Brain microvascular endothelial cell (primary cell): ENCODE data around the gene ZC3H10.

Experiments used
- DNase-seq: peaks from one replicate; pipeline ENCODE4 v3.0.0-alpha.2; 2020
- H3K27ac ChIP-seq: fragments of 250-450 bp; sonication (Bioruptor Pico); 2 replicates; pipeline ENCODE4 v1.5.1; 2020; ENCODE audit warnings: mild to moderate bottlenecking, moderate library complexity
- H3K27me3 ChIP-seq: fragments of 250-450 bp; sonication (Bioruptor Pico); replicated peaks from 2 replicates; pipeline ENCODE4 v1.5.1; 2020; ENCODE audit warnings: mild to moderate bottlenecking
- H3K36me3 ChIP-seq: fragments of 250-450 bp; sonication (Bioruptor Pico); replicated peaks from 2 replicates; pipeline ENCODE4 v1.5.1; 2020; ENCODE audit warnings: mild to moderate bottlenecking
- H3K4me3 ChIP-seq: 2 replicates; pipeline ENCODE4 v1.5.1; 2011; ENCODE audit warnings: low read depth, mild to moderate bottlenecking, control low read depth, low read length, moderate library complexity
- CTCF ChIP-seq: IDR thresholded peaks from 2 replicates; pipeline ENCODE4 v1.5.1; 2011; ENCODE audit warnings: low read depth, mild to moderate bottlenecking, moderate library complexity, low read length, control low read depth, inconsistent platforms; ENCODE audit errors: missing control alignments
- in situ Hi-C: cut with HindIII; loops from 2 replicates; pipeline ENCODE4 v1.10.0; 2017; ENCODE audit warnings: low sequenced_read_pairs, low pct_ligation_motif_present

ZC3H10 gene

GRCh38 chr12:56099787-56100186 lies 18.3 kb upstream of the ZC3H10 start:
- in situ Hi-C loops: no loop called here
- Histone ChIP-seq H3K4me3 (no peak overlapping the region), H3K27me3 (peaks cover 11% of the 10 kb centered on the region), H3K27ac (no peak overlapping the region), H3K36me3 (no peaks in the 10 kb centered on the region)
- TF ChIP-seq CTCF: no peak
- DNase-seq: no peak

DNA sequence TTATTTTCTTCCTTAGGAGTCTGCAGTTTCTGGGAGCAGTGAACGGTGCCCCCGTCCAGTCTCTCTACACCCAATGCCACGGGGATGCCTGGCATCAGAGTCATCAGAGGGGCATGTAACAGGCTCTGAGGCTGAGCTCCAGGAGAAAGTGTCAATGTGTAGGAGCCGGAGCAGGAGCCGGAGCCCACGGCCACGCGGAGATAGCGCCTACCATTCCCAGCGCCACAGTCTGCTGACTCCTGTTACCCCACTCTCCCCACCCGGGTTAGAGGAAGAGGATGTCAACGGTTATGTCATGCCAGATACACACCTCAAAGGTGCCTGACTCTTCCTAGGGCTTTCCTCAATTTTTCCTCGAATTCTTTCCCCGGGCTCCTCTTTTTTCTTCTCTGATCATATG lies 17.0 kb upstream of the ZC3H10 start:
- no peak overlapping the region for H3K4me3 ChIP-seq
- no peaks in the 10 kb centered on the region for H3K36me3 ChIP-seq
- H3K27me3 ChIP-seq: peaks cover 7% of the 10 kb centered on the region
- H3K27ac ChIP-seq: no peak overlapping the region
- in situ Hi-C loops: no loop called here
- no peak for TF ChIP-seq CTCF
- DNase-seq: no peak

- DNase-seq: no peak
- Histone ChIP-seq H3K27me3 (no peaks in the 10 kb centered on the region), H3K36me3 (peaks cover 10% of the 10 kb centered on the region), H3K4me3 (no peak overlapping the region), H3K27ac (no peak overlapping the region)
- in situ Hi-C loops: no loop called here
- TF ChIP-seq CTCF: no peak
Observed at GRCh38 chr12:56102683-56103065, 15.4 kb upstream of the ZC3H10 start.

DNA sequence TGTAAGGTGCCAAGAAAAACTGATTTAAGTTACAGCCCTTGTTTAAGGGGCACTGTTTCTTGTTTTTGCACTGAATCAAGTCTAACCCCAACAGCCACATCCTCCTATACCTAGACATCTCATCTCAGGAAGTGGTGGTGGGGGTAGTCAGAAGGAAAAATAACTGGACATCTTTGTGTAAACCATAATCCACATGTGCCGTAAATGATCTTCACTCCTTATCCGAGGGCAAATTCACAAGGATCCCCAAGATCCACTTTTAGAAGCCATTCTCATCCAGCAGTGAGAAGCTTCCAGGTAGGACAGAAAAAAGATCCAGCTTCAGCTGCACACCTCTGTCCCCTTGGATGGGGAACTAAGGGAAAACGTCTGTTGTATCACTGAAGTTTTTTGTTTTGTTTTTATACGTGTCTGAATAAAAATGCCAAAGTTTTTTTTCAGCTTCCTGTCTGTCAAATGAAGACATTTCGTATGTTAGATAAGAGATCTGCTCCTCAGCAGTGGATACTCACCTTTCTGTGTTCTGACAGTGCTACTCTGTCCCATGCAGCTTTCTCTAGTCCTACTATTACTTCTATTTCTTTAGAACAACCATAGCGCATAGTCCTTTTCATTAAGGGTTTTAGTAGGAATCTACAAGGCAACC lies 14.9 kb upstream of the ZC3H10 start:
- H3K36me3 ChIP-seq: peaks cover 15% of the 10 kb centered on the region
- no peak overlapping the region for H3K27ac ChIP-seq
- in situ Hi-C loops: no loop called here
- no peaks in the 10 kb centered on the region for H3K27me3 ChIP-seq
- TF ChIP-seq CTCF: no peak
- no peak for DNase-seq
- no peak overlapping the region for H3K4me3 ChIP-seq

DNA sequence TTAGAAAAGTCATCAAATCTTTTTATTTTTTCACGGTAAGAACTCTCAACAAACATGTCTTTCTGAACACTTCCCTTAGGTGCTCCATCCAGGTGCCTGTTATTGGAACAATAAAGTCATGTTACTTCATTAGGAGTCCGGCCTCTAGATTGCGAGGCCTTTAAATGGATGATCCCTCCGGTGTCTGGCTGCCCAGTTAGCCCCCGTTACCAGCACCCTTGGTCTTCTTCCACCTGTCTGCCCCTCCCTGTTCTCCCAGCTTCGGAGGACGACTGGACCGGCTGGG lies 14.3 kb upstream of the ZC3H10 start:
- DNase-seq: no peak
- H3K36me3 ChIP-seq: peaks cover 19% of the 10 kb centered on the region
- in situ Hi-C loops: no loop called here
- H3K27me3 ChIP-seq: no peaks in the 10 kb centered on the region
- H3K4me3 ChIP-seq: peak overlapping the region; percentile 97
- no peak overlapping the region for H3K27ac ChIP-seq
- no peak for TF ChIP-seq CTCF

- Histone ChIP-seq H3K4me3 (peak within 1 kb of the TSS; percentile 97), H3K27ac (peak within 1 kb of the TSS; percentile 54), H3K27me3 (no peaks in the 10 kb centered on the region), H3K36me3 (peaks cover 22% of the 10 kb centered on the region)
- DNase-seq: peak; percentile 98
- no peak for TF ChIP-seq CTCF
- in situ Hi-C loops: no loop called here
Observed at GRCh38 chr12:56104109-56104814, 13.8 kb upstream of the ZC3H10 start, which contains the start of gene PA2G4. Gene PA2G4, plus strand, starts transcription at chr12:56104559. Its CDS starts 179 bp downstream, at chr12:56104738.
